HepG2 (cell line): ENCODE data around the gene ADAT3. TPM values are rescaled to one million over a fixed set of nuclear protein-coding genes. Genes with fewer than 3 reads are reported as not detected.
A peak's percentile ranks its signal among the peaks of the same experiment; 100 is the strongest.

Experiments used
- ATAC-seq: fragments of 200-7000 bp; cut with Tn5 transposase; 3 replicates; pipeline ENCODE4 v1.9.1; 2020; ENCODE audit warnings: mild to moderate bottlenecking, moderate library complexity
- BruUV-seq: library from RNA; stranded (reverse); fragments of 400-500 nt; replicated peaks from 2 replicates; lab custom pipeline; 2021; lab: Mats Ljungman, UMichigan
- CTCF ChIA-PET: fragments of 300-600 bp; formaldehyde crosslinking; extraction: SDS; loops from one replicate; lab custom pipeline; 2021; ENCODE audit warnings: low total read pairs, inconsistent platforms, low intra/inter-chr PET ratio; lab: Yijun Ruan, JAX
- POLR2A ChIA-PET: fragments of 350-600 bp; sonication (Branson Sonifier 250); formaldehyde crosslinking; loops from one replicate; lab custom pipeline; 2020; ENCODE audit warnings: antibody characterized with exemption, inconsistent platforms; lab: Yijun Ruan, JAX
- DNase-seq: peaks from one replicate; pipeline ENCODE4 v3.0.0-alpha.2; 2015; ENCODE audit warnings: low spot score
- FAIRE-seq: peaks from 3 replicates; lab custom pipeline; 2011; peaks lifted over from hg19 to GRCh38; lab: Jason Lieb, UNC
- H2AFZ ChIP-seq: one replicate; pipeline ENCODE4 v1.6.1; 2011; ENCODE audit warnings: low read length, inconsistent platforms
- H3K27ac ChIP-seq: fragments of 300-600 bp; 3 replicates; pipeline ENCODE4 v1.8.0; 2011; ENCODE audit warnings: mixed run types, mild to moderate bottlenecking, mixed read lengths, low read length, inconsistent platforms; ENCODE audit not compliant: insufficient read depth; ENCODE audit errors: extremely low read length
- H3K27me3 ChIP-seq, 2 experiments: fragments of 200-600 bp in 1 of 2; 2 replicates in 1 of 2; 3 replicates in 1 of 2; pipeline versions ENCODE4 v1.6.0 to v1.8.0; 2011; ENCODE audit warnings: low read length in 2 of 2, mild to moderate bottlenecking in 2 of 2, moderate library complexity in 2 of 2, inconsistent platforms in 1 of 2; ENCODE audit not compliant: insufficient read depth in 2 of 2, control insufficient read depth in 1 of 2
- H3K36me3 ChIP-seq, 2 experiments: fragments of 200-600 bp in 1 of 2; replicated peaks in 1 of 2; 2 replicates in 1 of 2; 3 replicates in 1 of 2; pipeline versions ENCODE4 v1.5.1 to v1.8.0; 2011; ENCODE audit warnings: low read length in 2 of 2, inconsistent platforms in 1 of 2; ENCODE audit not compliant: insufficient read depth in 2 of 2, control insufficient read depth in 1 of 2
- H3K4me1 ChIP-seq: 2 replicates; pipeline ENCODE4 v1.5.1; 2012; ENCODE audit warnings: low read length, inconsistent platforms; ENCODE audit not compliant: insufficient read depth
- H3K4me2 ChIP-seq: 2 replicates; pipeline ENCODE4 v1.6.0; 2011; ENCODE audit warnings: low read depth, low read length, inconsistent platforms
- H3K4me3 ChIP-seq, 3 experiments: fragments of 200-600 bp in 1 of 3; sonication (generic), shearing (Covaris generic) in 1 of 3; replicated peaks in 1 of 3; 2 replicates each; pipeline ENCODE4 v1.5.1; 2011 to 2016; ENCODE audit warnings: low read length in 3 of 3, inconsistent platforms in 2 of 3, low read depth in 2 of 3, mild to moderate bottlenecking in 2 of 3, control low read depth in 1 of 3, mixed read lengths in 1 of 3; ENCODE audit not compliant: insufficient read depth in 1 of 3
- H3K79me2 ChIP-seq: one replicate; pipeline ENCODE4 v1.6.1; 2011; ENCODE audit warnings: low read length, inconsistent platforms; ENCODE audit not compliant: insufficient read depth
- H3K9ac ChIP-seq: 2 replicates; pipeline ENCODE4 v1.6.0; 2011; ENCODE audit warnings: mild to moderate bottlenecking, low read depth, low read length, inconsistent platforms; ENCODE audit not compliant: insufficient read depth
- H3K9me3 ChIP-seq: 2 replicates; pipeline ENCODE4 v1.5.1; 2012; ENCODE audit warnings: mild to moderate bottlenecking, low read length
- H4K20me1 ChIP-seq: 2 replicates; pipeline ENCODE4 v1.6.0; 2011; ENCODE audit warnings: inconsistent platforms, mild to moderate bottlenecking, low read length, moderate library complexity; ENCODE audit not compliant: insufficient read depth
- RBFOX2 ChIP-seq: fragments of 200-400 bp; formaldehyde crosslinking; IDR thresholded peaks from 2 replicates; pipeline ENCODE4 v1.6.1; 2017; ENCODE audit warnings: low read depth, mild to moderate bottlenecking, low read length
- SSRP1 ChIP-seq: IDR thresholded peaks from 2 replicates; pipeline ENCODE4 v1.6.1; 2016; ENCODE audit warnings: control low read depth
- ZSCAN20 ChIP-seq: sonication (generic); formaldehyde crosslinking; IDR thresholded peaks from 2 replicates; pipeline ENCODE4 v1.4.0; 2020; ENCODE audit warnings: missing genetic modification reagents, mild to moderate bottlenecking, borderline replicate concordance
- WGBS: methylation state at CpG from one replicate; pipeline ENCODE4 v1.1.6; 2017; ENCODE audit warnings: low lambda C conversion rate; 5-methylcytosine and 5-hydroxymethylcytosine counted together
- in situ Hi-C: cut with HindIII; loops from 2 replicates; pipeline ENCODE4 v1.10.0; 2017; ENCODE audit warnings: low pct_unique_long_range_greater_than_20kb; ENCODE audit not compliant: extremely low pct_ligation_motif_present
- intact Hi-C: fragments of 100-400 bp; cut with micrococcal nuclease; formaldehyde crosslinking; loops from one replicate; pipeline ENCODE4 v1.10.0; 2022; ENCODE audit not compliant: unreplicated experiment
- polyA plus RNA-seq, 8 experiments: library from polyadenylated mRNA; depleted of rRNA in 3 of 8; stranded (reverse) in 7 of 8; unstranded in 1 of 8; fragments of >200 nt; fragmentation: Illumina TruSeq in 4 of 8; extraction: Trizol in 4 of 8; gene quantifications; 2 replicates each; pipeline versions ENCODE4 v1.2.1 to v1.2.3, GENCODE V29; 2011 to 2016; ENCODE audit warnings: low read depth in 4 of 8, missing spikeins in 1 of 8, mixed read lengths in 1 of 8; ENCODE audit not compliant: insufficient read depth in 1 of 8
- total RNA-seq, 5 experiments: library from RNA; depleted of rRNA; stranded (reverse); fragments of >200 nt; fragmentation: Illumina TruSeq; extraction: Trizol; gene quantifications; 2 replicates each; pipeline ENCODE4 v1.2.3, GENCODE V29; 2016; ENCODE audit warnings: low read depth in 1 of 5

ADAT3 gene
- total and polyA plus RNA-seq, 2 of the 13 experiments (the other 11 are each of a cell fraction or from before 2014, with no cell fraction given) = 0.95 to 3.5 TPM

GRCh38 chr19:1913781-1914577 lies 8.8 kb downstream of the ADAT3 start:
- H2AFZ ChIP-seq = no peak overlapping the region
- ChIA-PET CTCF (no interaction called here), POLR2A (no interaction called here)
- H3K4me1 ChIP-seq = peaks cover 6% of the 10 kb centered on the region; the same call in 1 of the 2 replicates
- in situ Hi-C loops (no loop called here), intact Hi-C loops (no loop called here)
- peaks cover 11 to 35% of the 10 kb centered on the region in 2 experiments; a peak in 4 of 5 replicates for H3K36me3 ChIP-seq
- no peaks in the 10 kb centered on the region; a peak in 1 of 5 replicates for H3K27me3 ChIP-seq
- H3K9ac ChIP-seq = no peak overlapping the region
- BruUV-seq = no TSS peak
- no peak for DNase-seq
- no peak overlapping the region for H3K4me2 ChIP-seq
- no peaks in the 10 kb centered on the region for H3K9me3 ChIP-seq
- no peaks in the 10 kb centered on the region for H4K20me1 ChIP-seq
- TF ChIP-seq RBFOX2 = peak; percentile 39; the same call in 1 of the 2 replicates
- TF ChIP-seq ZSCAN20 (CRISPR knock-in tag) = no peak
- FAIRE-seq = no peak
- H3K4me3 ChIP-seq = no peak overlapping the region
- H3K27ac ChIP-seq = no peak overlapping the region
- no peak for ATAC-seq
- peaks cover 30% of the 10 kb centered on the region for H3K79me2 ChIP-seq
- 98% methylated on average over 17 of the region's 23 CpGs for WGBS

DNA sequence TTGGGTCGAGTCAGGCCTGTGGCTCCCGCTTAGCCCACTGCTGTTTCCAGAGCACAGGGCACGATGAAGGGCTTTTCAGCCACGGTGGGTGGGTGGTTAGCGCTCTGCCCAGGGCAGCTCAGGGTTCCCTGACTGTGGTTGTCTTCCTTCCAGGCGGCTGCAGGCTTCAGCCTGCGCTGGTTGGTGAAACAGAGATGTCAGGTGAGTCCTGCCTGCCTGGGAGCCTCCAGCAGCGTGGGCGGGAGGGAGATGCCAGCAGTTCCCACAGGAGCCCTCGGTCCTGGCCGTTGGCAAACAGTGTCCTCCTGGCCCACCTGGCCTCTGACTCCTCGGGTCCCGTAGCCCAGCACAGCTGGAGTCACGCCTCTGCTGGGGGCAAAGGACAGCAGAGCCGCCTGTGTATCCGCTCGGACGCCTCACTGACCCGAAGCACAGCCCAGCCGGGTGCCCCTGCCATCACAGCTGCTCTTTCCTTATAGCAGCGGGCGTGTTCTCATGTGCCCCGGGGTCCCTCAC lies 9.7 kb downstream of the ADAT3 start:
- H3K27me3 ChIP-seq = no peaks in the 10 kb centered on the region; a peak in 1 of 5 replicates
- H3K27ac ChIP-seq = no peak overlapping the region
- peaks cover 14 to 39% of the 10 kb centered on the region in 2 experiments; a peak in 4 of 5 replicates for H3K36me3 ChIP-seq
- no peak for ATAC-seq
- DNase-seq = no peak
- POLR2A ChIA-PET = no interaction called here
- no peaks in the 10 kb centered on the region for H4K20me1 ChIP-seq
- no peak overlapping the region for H2AFZ ChIP-seq
- no peaks in the 10 kb centered on the region for H3K4me1 ChIP-seq
- no peaks in the 10 kb centered on the region for H3K9me3 ChIP-seq
- H3K4me3 ChIP-seq = no peak overlapping the region
- CTCF ChIA-PET = no interaction called here
- no peak overlapping the region for H3K4me2 ChIP-seq
- FAIRE-seq = no peak
- in situ Hi-C loops = no loop called here
- H3K9ac ChIP-seq = no peak overlapping the region
- TF ChIP-seq SSRP1 (CRISPR knock-in tag) = no peak
- peak; percentile 39; the same call in 1 of the 2 replicates for TF ChIP-seq RBFOX2
- TF ChIP-seq, all 625 proteins: peak for 1
- 95% methylated on average over 11 of the region's 23 CpGs for WGBS
- peaks cover 21% of the 10 kb centered on the region for H3K79me2 ChIP-seq
- intact Hi-C loops = no loop called here
- no TSS peak for BruUV-seq
